Measurements from ENCODE around the gene AGPAT3.

Gene AGPAT3

GRCh38 chr21:43982489-43983078, 117.6 kb downstream of the AGPAT3 start:
- no peak for DNase-seq

- no peak for DNase-seq
Measured at GRCh38 chr21:43983390-43983789, 118.4 kb downstream of the AGPAT3 start.

GRCh38 chr21:43983860-43984420, 118.9 kb downstream of the AGPAT3 start:
- no peak for DNase-seq

GRCh38 chr21:43984905-43985689, 120.1 kb downstream of the AGPAT3 start:
- no peak for DNase-seq

- no peak for DNase-seq
Measured at GRCh38 chr21:43985690-43986251, 120.7 kb downstream of the AGPAT3 start.

- DNase-seq = no peak
Measured at GRCh38 chr21:43986544-43987451, 121.8 kb downstream of the AGPAT3 start.

GRCh38 chr21:43987509-43987908, 122.5 kb downstream of the AGPAT3 start:
- DNase-seq = no peak

GRCh38 chr21:43988016-43988415, 123.0 kb downstream of the AGPAT3 start:
- DNase-seq = no peak

- DNase-seq = no peak
Measured at GRCh38 chr21:43988506-43989230, 123.6 kb downstream of the AGPAT3 start.

GRCh38 chr21:43989401-43989800, 124.4 kb downstream of the AGPAT3 start:
- DNase-seq = no peak

- DNase-seq = no peak
Measured at GRCh38 chr21:43991447-43991991, 126.5 kb downstream of the AGPAT3 start.

GRCh38 chr21:43992121-43992520, 127.1 kb downstream of the AGPAT3 start:
- no peak for DNase-seq

GRCh38 chr21:43993420-43993934, 128.5 kb downstream of the AGPAT3 start:
- DNase-seq = no peak

GRCh38 chr21:43994085-43994484, 129.1 kb downstream of the AGPAT3 start:
- no peak for DNase-seq

- no peak for DNase-seq
Measured at GRCh38 chr21:43994646-43995045, 129.6 kb downstream of the AGPAT3 start.

GRCh38 chr21:43995521-43996105, 130.6 kb downstream of the AGPAT3 start:
- no peak for DNase-seq

- no peak for DNase-seq
Measured at GRCh38 chr21:43997766-43998742, 133.0 kb downstream of the AGPAT3 start.

- no peak for DNase-seq
Measured at GRCh38 chr21:44000360-44000759, 135.3 kb downstream of the AGPAT3 start.

GRCh38 chr21:44002511-44002910, 137.5 kb downstream of the AGPAT3 start:
- no peak for DNase-seq

Data from activated CD8-positive, alpha-beta memory T cell treated with anti-CD3 and anti-CD28 coated beads, Interleukin-2, amount 50 U/mL, for 4 hours (primary cell).